NCI-H1105 treated with DMSO at 0.1 percent for 48 hours (cell line): ENCODE results near the gene SNTN.
"Not testable (repeated sequence)": the region's sequence is repeated elsewhere in the genome, so short reads cannot be mapped to it uniquely, and the experiment has no call there.

Source experiments
- DNase-seq: peaks from one replicate; lab custom pipeline; 2025; lab: John Stamatoyannopoulos, UW

Gene SNTN

GRCh38 chr3:63652066-63652725, at the start of gene SNTN:
TSS of gene SNTN (plus strand) at chr3:63652675. CDS start at chr3:63652688, 13 bp downstream.
- DNase-seq, result no peak

GRCh38 chr3:63607716-63608115, 44.8 kb upstream of the SNTN start:
- DNase-seq, result no peak

- no peak for DNase-seq
Observed at GRCh38 chr3:63609408-63609807, 43.1 kb upstream of the SNTN start.

GRCh38 chr3:63609834-63610233, 42.6 kb upstream of the SNTN start:
- DNase-seq, result no peak

- DNase-seq, result no peak
Observed at GRCh38 chr3:63611382-63611781, 41.1 kb upstream of the SNTN start.

- no peak for DNase-seq
Observed at GRCh38 chr3:63613561-63613960, 38.9 kb upstream of the SNTN start.

GRCh38 chr3:63617391-63617790, 35.1 kb upstream of the SNTN start:
- no peak for DNase-seq

- DNase-seq, result peak; percentile 42
Observed at GRCh38 chr3:63624941-63625560, 27.4 kb upstream of the SNTN start.

GRCh38 chr3:63631670-63632069, 20.8 kb upstream of the SNTN start:
- DNase-seq, result peak; percentile 1

GRCh38 chr3:63635186-63635585, 17.3 kb upstream of the SNTN start:
- DNase-seq, result no peak

- DNase-seq, result no peak
Observed at GRCh38 chr3:63639806-63640205, 12.7 kb upstream of the SNTN start.

GRCh38 chr3:63642488-63642887, 10.0 kb upstream of the SNTN start:
- DNase-seq, result no peak

GRCh38 chr3:63644212-63644797, 8.2 kb upstream of the SNTN start:
- no peak for DNase-seq

- not testable (repeated sequence) for DNase-seq
Observed at GRCh38 chr3:63644928-63645781, 7.3 kb upstream of the SNTN start.

GRCh38 chr3:63654211-63654610, 1.7 kb downstream of the SNTN start:
- DNase-seq, result no peak

- no peak for DNase-seq
Observed at GRCh38 chr3:63654931-63655330, 2.5 kb downstream of the SNTN start.

- no peak for DNase-seq
Observed at GRCh38 chr3:63655519-63655918, 3.0 kb downstream of the SNTN start.

GRCh38 chr3:63656786-63657185, 4.3 kb downstream of the SNTN start:
- no peak for DNase-seq

GRCh38 chr3:63661242-63661641, 8.8 kb downstream of the SNTN start:
- peak; percentile 5 for DNase-seq

- DNase-seq, result no peak
Observed at GRCh38 chr3:63662011-63662410, 9.5 kb downstream of the SNTN start.

GRCh38 chr3:63662500-63662899, 10.0 kb downstream of the SNTN start:
- DNase-seq, result peak; percentile 1

GRCh38 chr3:63670544-63670943, 18.1 kb downstream of the SNTN start:
- DNase-seq, result no peak

GRCh38 chr3:63673111-63673510, 20.6 kb downstream of the SNTN start:
- DNase-seq, result no peak
